CD4-positive, alpha-beta memory T cell (primary cell): ENCODE data around the gene ITPKC. TPM values are rescaled to one million over a fixed set of nuclear protein-coding genes. Genes with fewer than 3 reads are reported as not detected.

ENCODE experiments used
- CTCF ChIA-PET: fragments of 350-600 bp; sonication (Branson Sonifier 250); formaldehyde crosslinking; loops from one replicate; lab custom pipeline; 2021; ENCODE audit warnings: inconsistent platforms; ENCODE audit not compliant: partially characterized antibody; lab: Charles Lee
- POLR2A ChIA-PET: fragments of 350-600 bp; sonication (Branson Sonifier 250); formaldehyde crosslinking; loops from one replicate; lab custom pipeline; 2021; ENCODE audit not compliant: partially characterized antibody; lab: Charles Lee
- DNase-seq, 5 donors: peaks; one replicate each; pipeline versions ENCODE4 v3.0.0 to v3.0.0-alpha.2; 2020 to 2022; ENCODE audit warnings: mixed read lengths in 1 of 5
- H3K27ac ChIP-seq: one replicate; pipeline ENCODE4 v1.7.0; 2013; ENCODE audit warnings: low read depth, low read length
- H3K27me3 ChIP-seq: 2 replicates; pipeline ENCODE4 v1.7.0; 2013; ENCODE audit warnings: mild to moderate bottlenecking, low read length, moderate library complexity; ENCODE audit not compliant: insufficient read depth
- H3K36me3 ChIP-seq: 2 replicates; pipeline ENCODE4 v1.7.0; 2013; ENCODE audit warnings: mild to moderate bottlenecking, low read length, moderate library complexity; ENCODE audit not compliant: insufficient read depth
- H3K4me1 ChIP-seq: 2 replicates; pipeline ENCODE4 v1.7.0; 2013; ENCODE audit warnings: mild to moderate bottlenecking, low read length, moderate library complexity; ENCODE audit not compliant: insufficient read depth
- H3K4me3 ChIP-seq, 2 donors: one replicate each; pipeline ENCODE4 v1.7.0; 2013; ENCODE audit warnings: low read length in 2 of 2, mild to moderate bottlenecking in 1 of 2
- H3K9me3 ChIP-seq, 2 donors: one replicate each; pipeline ENCODE4 v1.7.0; 2013; ENCODE audit warnings: low read length in 2 of 2, control low read depth in 1 of 2; ENCODE audit not compliant: control insufficient read depth in 1 of 2
- H3K27ac Mint-ChIP-seq, 7 donors: one replicate each; pipeline ENCODE4 v1.8.0; 2020 to 2021; ENCODE audit warnings: mixed read lengths in 7 of 7, mild to moderate bottlenecking in 6 of 7, inconsistent platforms in 3 of 7, moderate library complexity in 3 of 7
- H3K27me3 Mint-ChIP-seq, 2 donors: one replicate each; pipeline ENCODE4 v1.8.0; 2020 to 2021; ENCODE audit warnings: mixed read lengths in 2 of 2
- H3K36me3 Mint-ChIP-seq, 2 donors: one replicate each; pipeline ENCODE4 v1.8.0; 2020 to 2021; ENCODE audit warnings: mixed read lengths in 2 of 2, inconsistent platforms in 1 of 2, mild to moderate bottlenecking in 1 of 2
- H3K4me1 Mint-ChIP-seq, 4 donors: one replicate each; pipeline ENCODE4 v1.8.0; 2020 to 2021; ENCODE audit warnings: mixed read lengths in 4 of 4, mild to moderate bottlenecking in 1 of 4
- H3K4me3 Mint-ChIP-seq, 8 donors: one replicate each; pipeline ENCODE4 v1.8.0; 2020 to 2021; ENCODE audit warnings: mixed read lengths in 8 of 8, mild to moderate bottlenecking in 7 of 8, moderate library complexity in 6 of 8, inconsistent platforms in 3 of 8
- H3K9me3 Mint-ChIP-seq, 8 donors: one replicate each; pipeline ENCODE4 v1.8.0; 2020 to 2021; ENCODE audit warnings: mixed read lengths in 8 of 8, mild to moderate bottlenecking in 5 of 8, inconsistent platforms in 3 of 8, moderate library complexity in 1 of 8
- intact Hi-C: fragments of 100-400 bp; cut with micrococcal nuclease; formaldehyde crosslinking; loops from one replicate; pipeline ENCODE4 v1.15.1; 2023
- polyA plus RNA-seq, 2 donors: library from polyadenylated mRNA; unstranded; fragments of 300-500 nt; fragmentation: Illumina TruSeq; gene quantifications; one replicate each; pipeline ENCODE4 v1.2.3, GENCODE V29; 2021
- total RNA-seq, 2 experiments: library from RNA; stranded (reverse); gene quantifications; one replicate each; pipeline ENCODE4 v1.2.3, GENCODE V29; 2021

Gene ITPKC
- total and polyA plus RNA-seq, 4 experiments from 2014 or later, result 1.9 to 10.2 (median 7.6) TPM

GRCh38 chr19:40685016-40685526 lies 31.8 kb upstream of the ITPKC start:
- Mint-ChIP-seq H3K27me3 (no peaks in the 10 kb centered on the region), H3K9me3 (no peaks in the 10 kb centered on the region), H3K36me3 (peaks cover 4 to 9% of the 10 kb centered on the region in 2 donors), H3K4me3 (no peak overlapping the region), H3K4me1 (peaks cover 0 to 2% (median under 1%) of the 10 kb centered on the region in 4 donors), H3K27ac (peak overlapping the region in 1 of 7 donors; percentile 18)
- Histone ChIP-seq H3K4me1 (peaks cover 5% of the 10 kb centered on the region), H3K9me3 (no peaks in the 10 kb centered on the region), H3K4me3 (no peak overlapping the region), H3K36me3 (no peaks in the 10 kb centered on the region), H3K27me3 (no peaks in the 10 kb centered on the region), H3K27ac (no peak overlapping the region)
- POLR2A ChIA-PET, result interaction anchor here (0.8 kb wide), 1 partner anchor 127 kb away, joined by 3 read pairs; no protein-coding TSS in a partner anchor
- CTCF ChIA-PET, result no interaction called here
- DNase-seq, result no peak
- intact Hi-C loops, result no loop called here

GRCh38 chr19:40685563-40685962 lies 31.3 kb upstream of the ITPKC start:
- intact Hi-C loops, result no loop called here
- H3K9me3 Mint-ChIP-seq, result no peaks in the 10 kb centered on the region
- H3K4me3 ChIP-seq, result no peak overlapping the region
- H3K9me3 ChIP-seq, result no peaks in the 10 kb centered on the region
- H3K4me1 Mint-ChIP-seq, result peaks cover under 1 to 2% (median 1%) of the 10 kb centered on the region in 4 donors
- no peak overlapping the region for H3K27ac ChIP-seq
- H3K27me3 Mint-ChIP-seq, result no peaks in the 10 kb centered on the region
- H3K36me3 Mint-ChIP-seq, result peaks cover 4 to 9% of the 10 kb centered on the region in 2 donors
- DNase-seq, result no peak
- CTCF ChIA-PET, result no interaction called here
- POLR2A ChIA-PET, result interaction anchor here (0.6 to 0.8 kb wide), 2 partner anchors 126 to 439 kb away, joined by 3 read pairs; no protein-coding TSS in a partner anchor
- H3K27ac Mint-ChIP-seq, result no peak overlapping the region
- H3K4me1 ChIP-seq, result peaks cover 8% of the 10 kb centered on the region
- no peak overlapping the region for H3K4me3 Mint-ChIP-seq
- no peaks in the 10 kb centered on the region for H3K36me3 ChIP-seq
- no peaks in the 10 kb centered on the region for H3K27me3 ChIP-seq

- H3K36me3 Mint-ChIP-seq, result peaks cover 5 to 9% of the 10 kb centered on the region in 2 donors
- Histone ChIP-seq H3K27ac (no peak overlapping the region), H3K4me3 (no peak overlapping the region), H3K4me1 (peaks cover 8% of the 10 kb centered on the region), H3K27me3 (no peaks in the 10 kb centered on the region), H3K36me3 (no peaks in the 10 kb centered on the region), H3K9me3 (no peaks in the 10 kb centered on the region)
- no peak for DNase-seq
- no peak overlapping the region for H3K4me3 Mint-ChIP-seq
- no peak overlapping the region for H3K27ac Mint-ChIP-seq
- H3K9me3 Mint-ChIP-seq, result no peaks in the 10 kb centered on the region
- POLR2A ChIA-PET, result no interaction called here
- H3K27me3 Mint-ChIP-seq, result no peaks in the 10 kb centered on the region
- peaks cover 3 to 6% (median 4%) of the 10 kb centered on the region in 4 donors for H3K4me1 Mint-ChIP-seq
- intact Hi-C loops, result no loop called here
- CTCF ChIA-PET, result no interaction called here
These were observed 29.9 kb upstream of the ITPKC start for GRCh38 chr19:40686882-40687524.

- H3K9me3 Mint-ChIP-seq, result no peaks in the 10 kb centered on the region
- no peaks in the 10 kb centered on the region for H3K36me3 ChIP-seq
- no peaks in the 10 kb centered on the region for H3K9me3 ChIP-seq
- no peak overlapping the region for H3K4me3 ChIP-seq
- DNase-seq, result no peak
- no peaks in the 10 kb centered on the region for H3K27me3 ChIP-seq
- H3K4me1 Mint-ChIP-seq, result peaks cover 3 to 6% (median 4%) of the 10 kb centered on the region in 4 donors
- no peak overlapping the region for H3K27ac ChIP-seq
- H3K27ac Mint-ChIP-seq, result no peak overlapping the region
- intact Hi-C loops, result no loop called here
- ChIA-PET POLR2A (no interaction called here), CTCF (no interaction called here)
- H3K4me3 Mint-ChIP-seq, result no peak overlapping the region
- H3K4me1 ChIP-seq, result peaks cover 8% of the 10 kb centered on the region
- no peaks in the 10 kb centered on the region for H3K27me3 Mint-ChIP-seq
- peaks cover 7 to 9% of the 10 kb centered on the region in 2 donors for H3K36me3 Mint-ChIP-seq
These were observed 29.3 kb upstream of the ITPKC start for GRCh38 chr19:40687525-40688016.

GRCh38 chr19:40688309-40688708 lies 28.6 kb upstream of the ITPKC start:
- no peak for DNase-seq
- intact Hi-C loops, result no loop called here
- Histone ChIP-seq H3K4me1 (peaks cover 8% of the 10 kb centered on the region), H3K27me3 (no peaks in the 10 kb centered on the region), H3K9me3 (no peaks in the 10 kb centered on the region), H3K27ac (no peak overlapping the region), H3K36me3 (no peaks in the 10 kb centered on the region), H3K4me3 (no peak overlapping the region)
- Mint-ChIP-seq H3K4me3 (no peak overlapping the region), H3K27ac (no peak overlapping the region), H3K4me1 (peaks cover 3 to 6% (median 4%) of the 10 kb centered on the region in 4 donors), H3K9me3 (no peaks in the 10 kb centered on the region), H3K36me3 (peaks cover 7 to 9% of the 10 kb centered on the region in 2 donors), H3K27me3 (no peaks in the 10 kb centered on the region)
- ChIA-PET POLR2A (no interaction called here), CTCF (interaction anchor here (0.7 kb wide), 1 partner anchor 132 kb away, joined by 3 read pairs; no protein-coding TSS in a partner anchor)

GRCh38 chr19:40688987-40689338 lies 27.9 kb upstream of the ITPKC start:
- H3K27ac ChIP-seq, result no peak overlapping the region
- DNase-seq, result no peak
- peaks cover 8% of the 10 kb centered on the region for H3K4me1 ChIP-seq
- H3K4me1 Mint-ChIP-seq, result peaks cover 3 to 6% (median 4%) of the 10 kb centered on the region in 4 donors
- no peaks in the 10 kb centered on the region for H3K27me3 Mint-ChIP-seq
- POLR2A ChIA-PET, result no interaction called here
- H3K36me3 Mint-ChIP-seq, result peaks cover 7 to 9% of the 10 kb centered on the region in 2 donors
- H3K36me3 ChIP-seq, result no peaks in the 10 kb centered on the region
- no peaks in the 10 kb centered on the region for H3K27me3 ChIP-seq
- H3K27ac Mint-ChIP-seq, result no peak overlapping the region
- H3K4me3 Mint-ChIP-seq, result no peak overlapping the region
- CTCF ChIA-PET, result interaction anchor here (0.7 kb wide), 1 partner anchor 131 kb away, joined by 3 read pairs; no protein-coding TSS in a partner anchor
- no peaks in the 10 kb centered on the region for H3K9me3 Mint-ChIP-seq
- no peaks in the 10 kb centered on the region for H3K9me3 ChIP-seq
- intact Hi-C loops, result no loop called here
- no peak overlapping the region for H3K4me3 ChIP-seq

GRCh38 chr19:40689339-40690049 lies 27.4 kb upstream of the ITPKC start:
- peak overlapping the region; percentile 11 to 66 for H3K4me3 ChIP-seq
- peak in 1 of 5 donors; percentile 53 for DNase-seq
- H3K36me3 ChIP-seq, result no peaks in the 10 kb centered on the region
- CTCF ChIA-PET, result no interaction called here
- peaks cover 2 to 6% (median 4%) of the 10 kb centered on the region in 4 donors for H3K4me1 Mint-ChIP-seq
- intact Hi-C loops, result loop anchor here (1.0 kb wide), 3 partner anchors 26 to 130 kb away; partner anchors contain the start of gene ACTMAP
- H3K9me3 ChIP-seq, result no peaks in the 10 kb centered on the region
- H3K4me3 Mint-ChIP-seq, result peak overlapping the region in 4 of 8 donors; percentile 18 to 64 (median 38)
- peaks cover 8% of the 10 kb centered on the region for H3K4me1 ChIP-seq
- no peak overlapping the region for H3K27ac Mint-ChIP-seq
- peaks cover 9 to 12% of the 10 kb centered on the region in 2 donors for H3K36me3 Mint-ChIP-seq
- no peaks in the 10 kb centered on the region for H3K27me3 ChIP-seq
- H3K27me3 Mint-ChIP-seq, result no peaks in the 10 kb centered on the region
- POLR2A ChIA-PET, result interaction anchor here (2.0 kb wide), 1 partner anchor 574 kb away, joined by 8 read pairs; the partner anchor contains the start of gene HNRNPUL1
- H3K27ac ChIP-seq, result no peak overlapping the region
- no peaks in the 10 kb centered on the region for H3K9me3 Mint-ChIP-seq
